Glutamatergic neuron (in vitro differentiated cells): ENCODE results near the gene ZNF646. TPM values are rescaled to one million over a fixed set of nuclear protein-coding genes. Genes with fewer than 3 reads are reported as not detected.

Source experiments
- DNase-seq: peaks from one replicate; pipeline ENCODE4 v3.0.0; 2022
- H3K27ac Mint-ChIP-seq: one replicate; pipeline ENCODE4 v1.8.0; 2020; ENCODE audit warnings: mild to moderate bottlenecking, mixed read lengths, inconsistent platforms; ENCODE audit not compliant: unreplicated experiment
- H3K27me3 Mint-ChIP-seq: one replicate; pipeline ENCODE4 v1.8.0; 2020; ENCODE audit warnings: mild to moderate bottlenecking, moderate library complexity, mixed read lengths, inconsistent platforms; ENCODE audit not compliant: unreplicated experiment
- H3K36me3 Mint-ChIP-seq: one replicate; pipeline ENCODE4 v1.8.0; 2020; ENCODE audit warnings: mild to moderate bottlenecking, mixed read lengths, inconsistent platforms; ENCODE audit not compliant: unreplicated experiment
- H3K4me1 Mint-ChIP-seq: one replicate; pipeline ENCODE4 v1.8.0; 2020; ENCODE audit warnings: mild to moderate bottlenecking, low read depth, mixed read lengths, inconsistent platforms; ENCODE audit not compliant: unreplicated experiment
- H3K4me3 Mint-ChIP-seq: one replicate; pipeline ENCODE4 v1.8.0; 2020; ENCODE audit warnings: mild to moderate bottlenecking, mixed read lengths, inconsistent platforms; ENCODE audit not compliant: unreplicated experiment
- H3K9me3 Mint-ChIP-seq: one replicate; pipeline ENCODE4 v1.8.0; 2020; ENCODE audit warnings: mild to moderate bottlenecking, moderate library complexity, mixed read lengths, inconsistent platforms; ENCODE audit not compliant: unreplicated experiment
- total RNA-seq: library from RNA; stranded (reverse); fragmentation: NEBNext Ultra II Directional; extraction: Animal tissue kit (Norgen Biotek cat#: 25700); gene quantifications from one replicate; pipeline ENCODE4 v1.2.1, GENCODE V29; 2021; ENCODE audit not compliant: unreplicated experiment
- TF ChIP-seq, protein P1 (sequence below): fragments of 200-600 bp; sonication (generic); IDR thresholded peaks from one replicate; pipeline ENCODE4 v1.5.0; 2021; ENCODE audit not compliant: partially characterized antibody, unreplicated experiment

Gene ZNF646
- total RNA-seq, 1 donor from 2014 or later, result 33.1 TPM

DNA sequence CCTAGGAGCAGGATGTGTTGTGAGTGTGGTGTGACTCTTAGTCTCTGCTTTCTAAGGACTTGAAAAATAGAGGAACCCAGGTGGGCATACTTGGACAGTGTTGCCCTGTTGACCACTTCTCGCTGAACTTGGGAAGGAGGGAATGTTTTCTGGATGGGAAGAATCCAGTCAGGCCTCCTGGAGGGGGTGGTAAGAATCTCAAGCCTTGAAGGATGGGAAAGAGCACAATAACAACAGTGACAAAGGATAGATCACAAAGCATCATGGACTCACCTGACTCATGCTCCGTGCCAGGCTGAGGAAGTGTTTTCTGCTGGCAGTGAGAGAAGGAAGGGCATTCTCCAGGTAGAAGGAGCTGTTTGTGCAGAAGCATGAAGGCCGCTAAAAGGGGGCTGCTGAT, 51.6 kb downstream of the ZNF646 start:
- Mint-ChIP-seq H3K27ac (peak overlapping the region; percentile 15), H3K9me3 (peaks cover 5% of the 10 kb centered on the region), H3K4me3 (peak overlapping the region; percentile 19), H3K4me1 (no peaks in the 10 kb centered on the region), H3K36me3 (no peaks in the 10 kb centered on the region), H3K27me3 (no peaks in the 10 kb centered on the region)
- no peak for DNase-seq
- TF ChIP-seq, protein P1, sequence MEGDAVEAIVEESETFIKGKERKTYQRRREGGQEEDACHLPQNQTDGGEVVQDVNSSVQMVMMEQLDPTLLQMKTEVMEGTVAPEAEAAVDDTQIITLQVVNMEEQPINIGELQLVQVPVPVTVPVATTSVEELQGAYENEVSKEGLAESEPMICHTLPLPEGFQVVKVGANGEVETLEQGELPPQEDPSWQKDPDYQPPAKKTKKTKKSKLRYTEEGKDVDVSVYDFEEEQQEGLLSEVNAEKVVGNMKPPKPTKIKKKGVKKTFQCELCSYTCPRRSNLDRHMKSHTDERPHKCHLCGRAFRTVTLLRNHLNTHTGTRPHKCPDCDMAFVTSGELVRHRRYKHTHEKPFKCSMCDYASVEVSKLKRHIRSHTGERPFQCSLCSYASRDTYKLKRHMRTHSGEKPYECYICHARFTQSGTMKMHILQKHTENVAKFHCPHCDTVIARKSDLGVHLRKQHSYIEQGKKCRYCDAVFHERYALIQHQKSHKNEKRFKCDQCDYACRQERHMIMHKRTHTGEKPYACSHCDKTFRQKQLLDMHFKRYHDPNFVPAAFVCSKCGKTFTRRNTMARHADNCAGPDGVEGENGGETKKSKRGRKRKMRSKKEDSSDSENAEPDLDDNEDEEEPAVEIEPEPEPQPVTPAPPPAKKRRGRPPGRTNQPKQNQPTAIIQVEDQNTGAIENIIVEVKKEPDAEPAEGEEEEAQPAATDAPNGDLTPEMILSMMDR, result no peak

DNA sequence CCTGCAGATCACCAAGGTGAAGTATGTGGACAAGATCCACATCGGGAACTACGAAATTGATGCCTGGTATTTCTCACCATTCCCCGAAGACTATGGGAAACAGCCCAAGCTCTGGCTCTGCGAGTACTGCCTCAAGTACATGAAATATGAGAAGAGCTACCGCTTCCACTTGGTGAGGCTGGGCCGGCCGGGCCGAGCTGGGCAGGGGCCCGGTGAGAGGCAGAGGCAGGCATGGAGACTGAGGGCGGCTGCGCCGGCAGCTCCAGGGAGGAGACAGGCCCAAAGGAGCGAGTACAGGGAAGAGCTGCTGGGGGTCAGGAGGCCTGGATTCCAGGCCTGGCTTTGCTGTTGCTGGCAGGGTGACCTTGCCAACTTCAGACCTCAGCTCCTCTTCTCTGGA, 53.0 kb downstream of the ZNF646 start:
- Mint-ChIP-seq H3K27ac (no peak overlapping the region), H3K4me1 (no peaks in the 10 kb centered on the region), H3K4me3 (no peak overlapping the region), H3K27me3 (no peaks in the 10 kb centered on the region), H3K36me3 (no peaks in the 10 kb centered on the region), H3K9me3 (peaks cover 5% of the 10 kb centered on the region)
- DNase-seq, result no peak
- TF ChIP-seq, protein P1, result no peak

DNA sequence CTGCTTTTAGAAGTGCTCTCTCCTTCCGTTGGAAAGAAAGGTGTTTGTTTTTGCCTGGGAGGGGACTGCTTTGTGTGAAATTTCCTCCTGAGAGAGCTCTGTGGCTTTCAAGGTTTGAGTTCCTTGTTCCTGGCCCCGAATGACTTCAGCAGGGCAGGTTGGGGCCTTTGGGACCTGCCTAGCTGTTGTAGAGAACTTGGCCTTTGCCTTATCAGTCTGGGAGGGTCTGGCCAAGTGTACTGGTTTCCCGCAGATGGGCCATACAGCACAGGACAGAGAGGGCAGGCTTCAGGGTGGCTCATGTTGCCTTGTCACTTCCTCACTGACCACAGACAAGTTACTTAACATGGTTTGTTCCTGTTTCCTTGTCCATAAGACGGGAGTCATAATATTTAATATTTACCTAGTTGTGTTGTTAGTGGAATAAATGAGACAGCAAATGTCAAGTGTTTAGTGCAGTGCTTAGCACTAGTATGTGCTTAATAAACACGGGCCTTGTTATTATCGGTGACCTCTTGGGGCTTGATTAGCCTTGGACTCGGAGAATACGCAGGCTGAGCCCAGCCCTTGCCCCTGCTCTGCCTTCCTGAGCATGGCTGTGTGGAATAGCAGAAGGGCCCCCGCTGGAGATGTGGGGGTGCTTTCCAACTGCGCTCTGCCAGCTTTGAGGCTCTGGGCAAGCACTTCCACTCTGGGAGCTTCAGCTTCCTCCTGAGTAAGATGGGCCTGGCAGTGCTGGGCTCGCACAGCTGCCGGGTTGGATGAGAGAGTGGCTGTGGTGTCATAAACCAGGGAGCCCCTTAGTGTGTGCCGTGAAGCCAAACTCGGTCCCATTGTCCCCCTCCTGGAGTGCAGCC, 54.7 kb downstream of the ZNF646 start:
- no peak for DNase-seq
- H3K36me3 Mint-ChIP-seq, result no peaks in the 10 kb centered on the region
- no peak overlapping the region for H3K27ac Mint-ChIP-seq

DNA sequence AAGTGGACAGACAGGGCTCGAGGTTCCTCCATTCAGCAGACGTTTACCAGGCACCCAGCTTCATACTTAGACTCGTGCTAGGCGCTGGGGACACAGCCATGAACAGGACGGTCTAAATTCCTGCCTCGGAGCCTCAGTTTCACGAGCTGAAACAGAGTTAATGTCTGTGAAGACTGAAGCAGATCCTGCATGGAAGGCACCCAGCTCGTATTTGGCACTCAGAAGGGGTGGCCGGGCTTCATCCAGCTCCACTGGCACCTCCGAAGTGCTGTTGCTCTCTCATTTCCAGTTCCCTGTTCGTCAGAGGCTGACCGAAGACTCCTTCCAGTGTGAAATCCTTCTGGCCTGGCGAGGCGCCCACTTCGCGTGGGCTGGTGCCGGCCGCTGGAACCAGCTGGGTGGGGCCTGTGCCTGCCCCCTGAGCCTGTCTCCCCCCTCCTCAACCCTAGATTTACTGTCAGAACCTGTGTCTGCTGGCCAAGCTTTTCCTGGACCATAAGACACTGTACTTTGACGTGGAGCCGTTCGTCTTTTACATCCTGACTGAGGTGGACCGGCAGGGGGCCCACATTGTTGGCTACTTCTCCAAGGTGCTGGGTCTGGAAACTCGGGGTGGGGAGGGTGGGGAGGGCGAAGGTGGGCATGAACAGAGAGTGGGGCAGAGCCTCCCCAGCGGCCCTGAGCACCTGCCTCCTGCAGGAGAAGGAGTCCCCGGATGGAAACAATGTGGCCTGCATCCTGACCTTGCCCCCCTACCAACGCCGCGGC, 55.5 kb downstream of the ZNF646 start:
- no peak for DNase-seq
- Mint-ChIP-seq H3K9me3 (peaks cover 7% of the 10 kb centered on the region), H3K36me3 (no peaks in the 10 kb centered on the region), H3K4me3 (no peak overlapping the region), H3K27ac (no peak overlapping the region), H3K27me3 (peaks cover 6% of the 10 kb centered on the region), H3K4me1 (peaks cover 6% of the 10 kb centered on the region)
- TF ChIP-seq, protein P1, result no peak

More for the DNA sequence above, 54.7 kb downstream of the ZNF646 start:
- peaks cover 7% of the 10 kb centered on the region for H3K9me3 Mint-ChIP-seq
- no peak overlapping the region for H3K4me3 Mint-ChIP-seq
- TF ChIP-seq, protein P1, result no peak
- peaks cover 4% of the 10 kb centered on the region for H3K4me1 Mint-ChIP-seq
- peaks cover 5% of the 10 kb centered on the region for H3K27me3 Mint-ChIP-seq
